WTC11 (cell line): ENCODE measurements around the gene ARMH1. TPM values are rescaled to one million over a fixed set of nuclear protein-coding genes. Genes with fewer than 3 reads are reported as not detected.

Source experiments
- ATAC-seq: fragments of 200-7000 bp; cut with Tn5 transposase; 2 replicates; pipeline ENCODE4 v1.10.0; 2021; ENCODE audit warnings: mild to moderate bottlenecking, moderate library complexity
- CTCF ChIA-PET: fragments of 300-600 bp; sonication (Branson Sonifier 250); formaldehyde crosslinking; loops from one replicate; lab custom pipeline; 2021; ENCODE audit warnings: antibody characterized with exemption; lab: Charles Lee
- POLR2A ChIA-PET: fragments of 350-600 bp; sonication (Branson Sonifier 250); formaldehyde crosslinking; loops from one replicate; lab custom pipeline; 2021; ENCODE audit warnings: antibody characterized with exemption; lab: Charles Lee
- DNase-seq: peaks from one replicate; pipeline ENCODE4 v3.0.0; 2021; ENCODE audit warnings: low spot score
- H3K27ac Mint-ChIP-seq: 2 replicates; pipeline ENCODE4 v1.8.0; 2021; ENCODE audit warnings: mixed read lengths
- H3K27me3 Mint-ChIP-seq: 2 replicates; pipeline ENCODE4 v1.8.0; 2021; ENCODE audit warnings: low read depth, mild to moderate bottlenecking, moderate library complexity, mixed read lengths
- H3K36me3 Mint-ChIP-seq: 2 replicates; pipeline ENCODE4 v1.8.0; 2021; ENCODE audit warnings: mixed read lengths
- H3K4me1 Mint-ChIP-seq: 2 replicates; pipeline ENCODE4 v1.8.0; 2022; ENCODE audit warnings: mixed read lengths
- H3K4me3 Mint-ChIP-seq: 2 replicates; pipeline ENCODE4 v1.8.0; 2021; ENCODE audit warnings: mild to moderate bottlenecking, moderate library complexity, mixed read lengths
- H3K9me3 Mint-ChIP-seq: 2 replicates; pipeline ENCODE4 v1.8.0; 2021; ENCODE audit warnings: mixed read lengths
- CBFB ChIP-seq: sonication (generic); formaldehyde crosslinking; IDR thresholded peaks from 2 replicates; pipeline ENCODE4 v1.8.1; 2022; ENCODE audit warnings: mild to moderate bottlenecking, low read depth, missing genetic modification reagents
- E2F4 ChIP-seq: sonication (generic); formaldehyde crosslinking; IDR thresholded peaks from 2 replicates; pipeline ENCODE4 v1.8.1; 2022; ENCODE audit warnings: low read depth, mild to moderate bottlenecking, moderate library complexity, missing genetic modification reagents, borderline replicate concordance
- ELF4 ChIP-seq: sonication (generic); formaldehyde crosslinking; IDR thresholded peaks from 2 replicates; pipeline ENCODE4 v1.8.1; 2022; ENCODE audit warnings: low read depth, mild to moderate bottlenecking, moderate library complexity, missing genetic modification reagents
- FOXJ3 ChIP-seq: sonication (generic); formaldehyde crosslinking; IDR thresholded peaks from 2 replicates; pipeline ENCODE4 v1.9.0; 2021; ENCODE audit warnings: missing genetic modification reagents, mild to moderate bottlenecking, borderline replicate concordance
- GABPB1 ChIP-seq: sonication (generic); formaldehyde crosslinking; IDR thresholded peaks from 2 replicates; pipeline ENCODE4 v1.8.1; 2023; ENCODE audit warnings: mild to moderate bottlenecking, missing genetic modification reagents
- GRHL2 ChIP-seq: fragments of 250-450 bp; sonication (Bioruptor Pico); IDR thresholded peaks from 2 replicates; pipeline ENCODE4 v1.8.0; 2022; ENCODE audit warnings: mild to moderate bottlenecking, moderate library complexity; ENCODE audit not compliant: insufficient replicate concordance, severe bottlenecking
- GTF2I ChIP-seq: fragments of 250-450 bp; sonication (Bioruptor Pico); conservative IDR thresholded peaks from 2 replicates; pipeline ENCODE4 v1.4.0; 2021; ENCODE audit warnings: mild to moderate bottlenecking
- NR2C2 ChIP-seq: sonication (generic); formaldehyde crosslinking; IDR thresholded peaks from 2 replicates; pipeline ENCODE4 v1.8.0; 2022; ENCODE audit warnings: mild to moderate bottlenecking, missing genetic modification reagents
- NR3C1 ChIP-seq: sonication (generic); formaldehyde crosslinking; conservative IDR thresholded peaks from 2 replicates; pipeline ENCODE4 v1.8.1; 2023; ENCODE audit warnings: low read depth, mild to moderate bottlenecking, missing genetic modification reagents
- PRDM15 ChIP-seq: sonication (generic); formaldehyde crosslinking; IDR thresholded peaks from 2 replicates; pipeline ENCODE4 v1.8.0; 2022; ENCODE audit warnings: missing genetic modification reagents
- RELA ChIP-seq: sonication (generic); formaldehyde crosslinking; IDR thresholded peaks from 2 replicates; pipeline ENCODE4 v1.8.1; 2022; ENCODE audit warnings: missing genetic modification reagents, mild to moderate bottlenecking, borderline replicate concordance
- USF1 ChIP-seq: sonication (generic); formaldehyde crosslinking; IDR thresholded peaks from 2 replicates; pipeline ENCODE4 v1.8.0; 2022; ENCODE audit warnings: mild to moderate bottlenecking, missing genetic modification reagents
- ZNF121 ChIP-seq: sonication (generic); formaldehyde crosslinking; IDR thresholded peaks from 2 replicates; pipeline ENCODE4 v1.8.0; 2023; ENCODE audit warnings: missing genetic modification reagents
- ZNF396 ChIP-seq: fragments of 250-450 bp; sonication (Bioruptor Pico); IDR thresholded peaks from 2 replicates; pipeline ENCODE4 v1.8.0; 2021; ENCODE audit warnings: mild to moderate bottlenecking, moderate library complexity, borderline replicate concordance
- total RNA-seq: library from RNA; stranded (reverse); gene quantifications from 3 replicates; pipeline ENCODE4 v1.2.3, GENCODE V29; 2021
- TF ChIP-seq, protein P1 (sequence below): sonication (generic); formaldehyde crosslinking; IDR thresholded peaks from 2 replicates; pipeline ENCODE4 v1.8.1; 2022; ENCODE audit warnings: low read depth, missing genetic modification reagents, borderline replicate concordance
- TF ChIP-seq, protein P2 (sequence below): sonication (generic); formaldehyde crosslinking; IDR thresholded peaks from 2 replicates; pipeline ENCODE4 v1.8.1; 2023; ENCODE audit warnings: mild to moderate bottlenecking, missing genetic modification reagents, moderate library complexity
- TF ChIP-seq, protein P3 (sequence below): sonication (generic); formaldehyde crosslinking; conservative IDR thresholded peaks from 2 replicates; pipeline ENCODE4 v1.8.1; 2022; ENCODE audit warnings: mild to moderate bottlenecking, missing genetic modification reagents
- TF ChIP-seq, protein P4 (sequence below): sonication (generic); formaldehyde crosslinking; IDR thresholded peaks from 2 replicates; pipeline ENCODE4 v1.8.0; 2022; ENCODE audit warnings: mild to moderate bottlenecking, missing genetic modification reagents
- TF ChIP-seq, protein P5 (sequence below): sonication (generic); formaldehyde crosslinking; IDR thresholded peaks from 2 replicates; pipeline ENCODE4 v1.8.0; 2023; ENCODE audit warnings: missing genetic modification reagents
- TF ChIP-seq, protein P6 (sequence below): sonication (generic); formaldehyde crosslinking; IDR thresholded peaks from 2 replicates; pipeline ENCODE4 v1.8.1; 2022; ENCODE audit warnings: mild to moderate bottlenecking, moderate library complexity, missing genetic modification reagents

The ARMH1 gene
- total RNA-seq, 1 experiment from 2014 or later = 0.74 TPM

DNA sequence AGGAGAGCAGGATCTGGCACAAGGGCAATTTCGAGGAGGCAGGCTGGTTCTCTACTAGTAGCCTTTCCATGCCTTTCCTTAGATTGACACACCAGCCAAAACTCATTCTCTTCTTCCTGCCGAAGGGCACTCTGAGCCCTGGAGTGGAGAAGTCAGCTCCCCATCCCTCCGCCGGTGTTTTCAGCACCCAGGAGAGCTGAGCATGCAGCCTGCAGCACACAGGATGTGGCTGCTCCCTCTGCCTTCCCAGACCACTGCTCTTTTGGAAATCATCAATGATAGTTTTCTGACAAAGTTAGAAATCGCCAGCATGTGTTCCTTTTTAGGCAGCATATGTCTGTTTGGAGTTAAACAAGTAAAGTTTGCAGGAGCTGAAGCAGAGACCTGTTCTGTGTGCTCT lies 44.8 kb downstream of the ARMH1 start:
- DNase-seq = no peak

More for the DNA sequence above, 44.8 kb downstream of the ARMH1 start:
- Mint-ChIP-seq H3K4me1 (peaks cover 4% of the 10 kb centered on the region; the same call in 1 of the 2 replicates), H3K27me3 (peaks cover 3% of the 10 kb centered on the region), H3K9me3 (no peaks in the 10 kb centered on the region), H3K27ac (no peak overlapping the region), H3K36me3 (no peaks in the 10 kb centered on the region), H3K4me3 (no peak overlapping the region)
- TF ChIP-seq, protein P1, sequence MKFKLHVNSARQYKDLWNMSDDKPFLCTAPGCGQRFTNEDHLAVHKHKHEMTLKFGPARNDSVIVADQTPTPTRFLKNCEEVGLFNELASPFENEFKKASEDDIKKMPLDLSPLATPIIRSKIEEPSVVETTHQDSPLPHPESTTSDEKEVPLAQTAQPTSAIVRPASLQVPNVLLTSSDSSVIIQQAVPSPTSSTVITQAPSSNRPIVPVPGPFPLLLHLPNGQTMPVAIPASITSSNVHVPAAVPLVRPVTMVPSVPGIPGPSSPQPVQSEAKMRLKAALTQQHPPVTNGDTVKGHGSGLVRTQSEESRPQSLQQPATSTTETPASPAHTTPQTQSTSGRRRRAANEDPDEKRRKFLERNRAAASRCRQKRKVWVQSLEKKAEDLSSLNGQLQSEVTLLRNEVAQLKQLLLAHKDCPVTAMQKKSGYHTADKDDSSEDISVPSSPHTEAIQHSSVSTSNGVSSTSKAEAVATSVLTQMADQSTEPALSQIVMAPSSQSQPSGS (CRISPR knock-in tag) = no peak
- no peak for TF ChIP-seq ELF4
- no peak for TF ChIP-seq PRDM15 (CRISPR knock-in tag)
- TF ChIP-seq ZNF121 (CRISPR knock-in tag) = no peak
- TF ChIP-seq FOXJ3 (CRISPR knock-in tag) = no peak
- TF ChIP-seq, protein P2, sequence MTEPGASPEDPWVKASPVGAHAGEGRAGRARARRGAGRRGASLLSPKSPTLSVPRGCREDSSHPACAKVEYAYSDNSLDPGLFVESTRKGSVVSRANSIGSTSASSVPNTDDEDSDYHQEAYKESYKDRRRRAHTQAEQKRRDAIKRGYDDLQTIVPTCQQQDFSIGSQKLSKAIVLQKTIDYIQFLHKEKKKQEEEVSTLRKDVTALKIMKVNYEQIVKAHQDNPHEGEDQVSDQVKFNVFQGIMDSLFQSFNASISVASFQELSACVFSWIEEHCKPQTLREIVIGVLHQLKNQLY (CRISPR knock-in tag) = no peak
- no peak for TF ChIP-seq GRHL2 (CRISPR knock-in tag)
- TF ChIP-seq GTF2I (CRISPR knock-in tag) = no peak
- no peak for TF ChIP-seq E2F4 (CRISPR knock-in tag)
- TF ChIP-seq, protein P3, sequence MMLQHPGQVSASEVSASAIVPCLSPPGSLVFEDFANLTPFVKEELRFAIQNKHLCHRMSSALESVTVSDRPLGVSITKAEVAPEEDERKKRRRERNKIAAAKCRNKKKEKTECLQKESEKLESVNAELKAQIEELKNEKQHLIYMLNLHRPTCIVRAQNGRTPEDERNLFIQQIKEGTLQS = no peak
- TF ChIP-seq USF1 (CRISPR knock-in tag) = no peak
- no peak for TF ChIP-seq NR3C1
- no peak for TF ChIP-seq ZNF396 (CRISPR knock-in tag)
- TF ChIP-seq, protein P4, sequence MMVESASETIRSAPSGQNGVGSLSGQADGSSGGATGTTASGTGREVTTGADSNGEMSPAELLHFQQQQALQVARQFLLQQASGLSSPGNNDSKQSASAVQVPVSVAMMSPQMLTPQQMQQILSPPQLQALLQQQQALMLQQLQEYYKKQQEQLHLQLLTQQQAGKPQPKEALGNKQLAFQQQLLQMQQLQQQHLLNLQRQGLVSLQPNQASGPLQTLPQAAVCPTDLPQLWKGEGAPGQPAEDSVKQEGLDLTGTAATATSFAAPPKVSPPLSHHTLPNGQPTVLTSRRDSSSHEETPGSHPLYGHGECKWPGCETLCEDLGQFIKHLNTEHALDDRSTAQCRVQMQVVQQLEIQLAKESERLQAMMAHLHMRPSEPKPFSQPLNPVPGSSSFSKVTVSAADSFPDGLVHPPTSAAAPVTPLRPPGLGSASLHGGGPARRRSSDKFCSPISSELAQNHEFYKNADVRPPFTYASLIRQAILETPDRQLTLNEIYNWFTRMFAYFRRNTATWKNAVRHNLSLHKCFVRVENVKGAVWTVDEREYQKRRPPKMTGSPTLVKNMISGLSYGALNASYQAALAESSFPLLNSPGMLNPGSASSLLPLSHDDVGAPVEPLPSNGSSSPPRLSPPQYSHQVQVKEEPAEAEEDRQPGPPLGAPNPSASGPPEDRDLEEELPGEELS (CRISPR knock-in tag) = no peak
- no peak for TF ChIP-seq NR2C2
- TF ChIP-seq RELA (CRISPR knock-in tag) = no peak
- no peak for TF ChIP-seq GABPB1 (CRISPR knock-in tag)
- TF ChIP-seq, protein P5, sequence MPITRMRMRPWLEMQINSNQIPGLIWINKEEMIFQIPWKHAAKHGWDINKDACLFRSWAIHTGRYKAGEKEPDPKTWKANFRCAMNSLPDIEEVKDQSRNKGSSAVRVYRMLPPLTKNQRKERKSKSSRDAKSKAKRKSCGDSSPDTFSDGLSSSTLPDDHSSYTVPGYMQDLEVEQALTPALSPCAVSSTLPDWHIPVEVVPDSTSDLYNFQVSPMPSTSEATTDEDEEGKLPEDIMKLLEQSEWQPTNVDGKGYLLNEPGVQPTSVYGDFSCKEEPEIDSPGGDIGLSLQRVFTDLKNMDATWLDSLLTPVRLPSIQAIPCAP (CRISPR knock-in tag) = no peak
- TF ChIP-seq, protein P6, sequence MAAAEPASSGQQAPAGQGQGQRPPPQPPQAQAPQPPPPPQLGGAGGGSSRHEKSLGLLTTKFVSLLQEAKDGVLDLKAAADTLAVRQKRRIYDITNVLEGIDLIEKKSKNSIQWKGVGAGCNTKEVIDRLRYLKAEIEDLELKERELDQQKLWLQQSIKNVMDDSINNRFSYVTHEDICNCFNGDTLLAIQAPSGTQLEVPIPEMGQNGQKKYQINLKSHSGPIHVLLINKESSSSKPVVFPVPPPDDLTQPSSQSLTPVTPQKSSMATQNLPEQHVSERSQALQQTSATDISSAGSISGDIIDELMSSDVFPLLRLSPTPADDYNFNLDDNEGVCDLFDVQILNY (CRISPR knock-in tag) = no peak
- no peak for TF ChIP-seq CBFB (CRISPR knock-in tag)
- CTCF ChIA-PET = interaction anchor here (0.7 to 5.2 kb wide), 2 partner anchors 11 to 52 kb away, joined by 3 to 40 read pairs; partner anchors contain the start of gene RNU5D-1
- POLR2A ChIA-PET = interaction anchor here (0.7 kb wide), 1 partner anchor 486 kb away, joined by 4 read pairs; no protein-coding TSS in a partner anchor
- no peak for ATAC-seq
